HL-60 (cell line): ENCODE results near the gene GDPD1.

Experiments used
- DNase-seq, 2 experiments: peaks; one replicate each; pipeline ENCODE4 v3.0.0-alpha.2; 2010 to 2020; ENCODE audit warnings: low read depth in 1 of 2, low spot score in 1 of 2
- H3K27ac ChIP-seq: fragments of 250-450 bp; sonication (Bioruptor Pico); replicated peaks from 2 replicates; pipeline ENCODE4 v1.5.1; 2020; ENCODE audit warnings: mild to moderate bottlenecking, moderate library complexity
- H3K27me3 ChIP-seq: fragments of 250-450 bp; sonication (Bioruptor Pico); 2 replicates; pipeline ENCODE4 v1.5.1; 2021; ENCODE audit warnings: mild to moderate bottlenecking, moderate library complexity; ENCODE audit not compliant: insufficient read depth, poor library complexity, severe bottlenecking
- H3K4me3 ChIP-seq: replicated peaks from 2 replicates; pipeline ENCODE4 v1.5.1; 2011; ENCODE audit warnings: mild to moderate bottlenecking, control low read depth, low read length; ENCODE audit not compliant: insufficient read depth
- CTCF ChIP-seq: IDR thresholded peaks from one replicate; pipeline ENCODE4 v1.5.1; 2011; ENCODE audit warnings: low read length, control low read depth, inconsistent platforms; ENCODE audit not compliant: insufficient read depth
- GABPA ChIP-seq: IDR thresholded peaks from 2 replicates; pipeline ENCODE4 v1.6.1; 2012; ENCODE audit warnings: low read depth
- POLR2AphosphoS5 ChIP-seq: IDR thresholded peaks from 2 replicates; pipeline ENCODE4 v1.6.1; 2012; ENCODE audit warnings: low read depth
- REST ChIP-seq: IDR thresholded peaks from 2 replicates; pipeline ENCODE4 v1.6.1; 2012; ENCODE audit warnings: low read depth; ENCODE audit not compliant: insufficient replicate concordance
- SPI1 ChIP-seq: IDR thresholded peaks from 2 replicates; pipeline ENCODE4 v1.6.1; 2012; ENCODE audit warnings: low read depth, mild to moderate bottlenecking, borderline replicate concordance

The GDPD1 gene

GRCh38 chr17:59257101-59257500, 36.8 kb downstream of the GDPD1 start:
- TF ChIP-seq GABPA (no peak), POLR2AphosphoS5 (no peak), SPI1 (no peak), CTCF (no peak), REST (no peak)
- Histone ChIP-seq H3K27ac (no peak overlapping the region), H3K27me3 (no peaks in the 10 kb centered on the region), H3K4me3 (no peak overlapping the region)
- DNase-seq, result no peak

GRCh38 chr17:59260722-59261121, 40.4 kb downstream of the GDPD1 start:
- TF ChIP-seq GABPA (no peak), REST (no peak), POLR2AphosphoS5 (no peak), CTCF (no peak), SPI1 (no peak)
- Histone ChIP-seq H3K4me3 (no peak overlapping the region), H3K27ac (no peak overlapping the region), H3K27me3 (no peaks in the 10 kb centered on the region)
- no peak for DNase-seq

- Histone ChIP-seq H3K27me3 (no peaks in the 10 kb centered on the region), H3K27ac (no peak overlapping the region), H3K4me3 (no peak overlapping the region)
- DNase-seq, result no peak
- TF ChIP-seq GABPA (no peak), CTCF (no peak), REST (no peak), POLR2AphosphoS5 (no peak), SPI1 (no peak)
Measured at GRCh38 chr17:59266745-59267144, 46.4 kb downstream of the GDPD1 start.
